NCI-H2196 treated with DMSO at 0.1 percent for 48 hours (cell line): ENCODE measurements around the gene PTPN2.

Source experiments
- DNase-seq: peaks from one replicate; lab custom pipeline; 2025; ENCODE audit not compliant: unreplicated experiment; lab: John Stamatoyannopoulos, UW

The PTPN2 gene

DNA sequence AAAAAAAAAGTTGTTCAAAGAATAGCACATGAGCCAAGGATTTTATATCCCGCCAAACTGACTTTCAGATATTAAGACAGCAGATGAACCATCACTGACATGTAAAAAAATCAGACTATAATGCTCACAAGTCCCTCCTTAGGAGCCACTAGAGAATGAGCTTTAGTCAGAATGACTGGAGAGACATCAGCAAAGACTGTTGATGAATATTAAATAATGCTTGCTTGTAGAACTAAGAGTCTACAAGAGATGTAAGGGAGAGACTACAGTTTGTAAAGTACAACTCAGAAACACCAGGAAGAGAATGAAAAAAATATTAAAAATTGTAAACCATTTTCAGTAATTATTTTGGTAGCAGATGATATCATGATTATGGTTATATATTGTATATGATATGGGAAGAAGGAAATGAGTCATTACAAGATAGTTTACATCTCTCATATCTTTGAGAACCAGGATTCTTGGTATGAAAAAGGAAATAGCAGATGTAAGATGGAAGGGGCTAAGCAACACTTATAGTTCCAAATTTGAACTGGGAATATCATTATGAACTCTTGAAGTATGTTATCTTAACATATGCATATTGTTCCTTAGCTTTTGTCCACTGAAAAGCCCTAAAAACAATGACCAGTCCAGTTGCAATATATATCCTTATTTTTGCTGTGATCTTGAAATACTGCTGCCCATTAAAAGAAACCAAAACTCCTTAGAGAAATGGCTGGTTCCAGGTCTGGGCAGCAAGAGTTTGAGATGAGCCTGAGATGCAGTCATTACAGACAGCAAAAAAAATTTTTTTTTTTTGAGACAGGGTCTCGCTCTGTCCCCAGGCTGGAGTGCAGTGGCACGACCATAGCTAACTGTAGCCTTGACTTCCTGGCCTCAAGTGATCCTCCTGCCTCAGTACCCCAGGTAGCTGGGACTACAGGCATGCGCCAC lies 55.7 kb downstream of the PTPN2 start:
- no peak for DNase-seq

DNA sequence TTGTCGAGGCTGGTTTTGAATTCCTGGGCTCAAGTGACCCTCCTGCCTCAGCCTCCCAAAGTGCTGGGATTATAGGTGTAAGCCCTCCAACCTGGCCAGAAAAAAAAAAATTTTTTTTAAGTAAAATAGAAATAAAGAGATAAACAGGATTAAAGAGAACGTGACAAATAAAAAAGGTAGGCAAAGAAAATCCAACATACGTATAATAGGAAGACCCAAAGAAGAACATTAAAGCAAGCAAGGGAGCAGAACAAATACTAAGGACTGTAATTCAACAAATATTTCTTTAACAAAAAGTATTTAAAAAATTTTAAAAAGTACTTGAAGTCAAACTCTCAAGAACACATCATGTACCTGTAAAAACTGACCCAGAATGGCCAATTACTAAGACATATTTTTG lies 56.4 kb downstream of the PTPN2 start:
- DNase-seq: no peak

DNA sequence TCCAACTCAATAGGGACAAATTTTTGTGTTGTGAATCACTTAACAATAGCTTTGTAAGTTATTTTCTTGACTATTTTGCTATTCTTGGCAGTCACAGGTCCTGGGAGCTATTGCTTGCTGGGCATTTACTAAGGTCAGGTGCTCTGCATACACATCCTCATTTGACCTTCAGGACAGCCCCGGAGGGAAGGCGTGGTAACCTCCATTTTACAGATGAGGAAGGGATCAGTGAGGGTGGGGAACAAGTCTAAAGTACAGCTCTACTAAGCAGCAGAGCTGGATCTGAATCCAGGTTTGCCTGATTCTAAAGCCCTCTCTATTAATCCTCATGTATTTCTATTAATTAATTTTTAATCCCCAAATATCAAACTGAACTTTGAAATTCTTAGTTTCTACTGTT lies 58.8 kb downstream of the PTPN2 start:
- DNase-seq: no peak

DNA sequence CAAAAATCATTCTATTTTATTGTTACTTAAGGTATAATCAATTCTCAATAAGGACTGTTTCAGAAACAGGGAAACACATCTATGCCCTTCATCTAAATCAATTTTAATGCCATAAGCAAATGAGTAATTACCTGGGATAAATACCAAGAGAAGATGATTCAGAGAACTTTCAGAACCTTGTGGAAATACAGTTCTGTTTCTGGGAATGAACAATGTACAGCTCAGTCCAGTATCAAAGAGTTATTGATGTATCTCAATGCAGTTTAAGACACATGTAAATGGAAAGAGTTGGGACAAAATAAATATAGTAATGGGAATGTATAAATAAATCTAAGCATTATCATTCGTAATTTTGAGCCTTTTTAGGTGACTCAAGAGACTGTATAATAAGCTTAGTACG lies 60.1 kb downstream of the PTPN2 start:
- DNase-seq: no peak

DNA sequence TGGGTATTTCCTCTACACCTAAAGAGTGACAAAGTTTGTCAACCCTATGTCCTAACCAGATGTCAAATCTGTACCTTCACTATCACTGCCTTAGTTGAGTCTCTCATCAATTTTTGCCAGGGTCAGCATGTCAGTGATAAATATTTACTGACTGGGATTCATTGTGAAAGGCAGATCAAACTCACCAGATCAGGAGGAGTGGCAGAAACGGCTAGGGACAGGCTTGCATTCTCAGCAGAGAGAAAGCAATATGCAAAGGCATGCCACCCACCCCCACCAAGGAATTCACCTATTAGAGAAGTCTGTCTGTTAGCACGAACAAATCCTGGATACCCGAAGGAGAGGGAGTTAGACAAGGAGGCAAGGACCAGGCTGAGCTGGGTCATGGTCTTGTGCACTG lies 62.6 kb downstream of the PTPN2 start:
- no peak for DNase-seq

DNA sequence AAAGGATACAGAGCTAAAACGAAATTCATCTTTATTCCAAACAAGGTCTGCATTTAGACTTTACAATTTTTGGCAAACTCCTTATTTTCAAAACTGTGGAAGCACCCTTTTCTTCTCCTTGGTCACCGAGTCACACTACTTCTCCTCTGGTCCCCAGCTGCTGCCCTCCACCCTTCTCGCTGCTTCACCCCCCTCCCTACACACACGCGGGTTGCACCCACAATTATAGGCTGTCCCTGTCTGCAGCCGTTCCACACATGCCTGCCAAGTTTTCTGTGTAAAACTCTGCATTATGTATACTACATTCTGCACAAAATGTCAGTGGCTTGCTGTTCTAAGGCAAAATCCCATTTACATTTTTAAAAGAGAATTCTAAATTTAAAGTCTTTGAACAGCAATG lies 63.5 kb downstream of the PTPN2 start:
- no peak for DNase-seq

DNA sequence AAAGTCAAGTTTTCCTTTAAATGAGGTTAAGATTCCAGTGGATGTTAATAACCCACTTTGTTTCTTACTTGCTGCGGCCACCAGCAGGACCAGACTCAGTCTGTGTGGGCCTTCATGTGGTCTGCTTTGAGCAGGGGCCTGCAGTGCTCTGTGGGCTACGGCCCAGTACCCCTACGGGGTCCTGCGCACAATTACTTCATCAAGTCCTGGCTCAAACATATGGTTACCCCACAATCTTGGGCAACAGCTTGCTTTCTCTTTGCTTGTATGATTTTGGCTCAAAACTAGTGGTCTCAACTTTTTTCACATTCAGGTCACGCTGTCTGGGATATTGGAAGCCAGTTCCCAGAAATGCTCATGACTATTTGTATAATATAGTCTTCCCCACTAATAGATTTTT lies 64.2 kb downstream of the PTPN2 start:
- no peak for DNase-seq

DNA sequence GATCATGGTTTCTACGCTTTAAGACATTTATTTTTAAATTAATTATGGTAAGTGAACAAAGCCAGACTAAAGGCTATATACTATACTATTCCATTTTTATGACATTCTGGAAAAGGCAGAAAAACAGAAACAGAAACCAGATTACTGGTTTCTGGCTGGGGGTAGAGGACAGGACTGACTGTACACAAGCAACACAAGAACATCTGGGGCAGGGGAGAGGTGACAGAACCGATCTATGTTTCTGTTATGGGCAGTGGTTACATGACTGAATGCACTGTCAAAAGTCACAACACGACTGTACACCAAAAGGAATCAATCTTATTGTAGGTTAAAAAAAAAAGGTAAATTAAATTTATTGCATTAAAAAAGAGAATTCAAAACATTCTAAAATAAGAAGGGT lies 64.7 kb downstream of the PTPN2 start:
- no peak for DNase-seq

DNA sequence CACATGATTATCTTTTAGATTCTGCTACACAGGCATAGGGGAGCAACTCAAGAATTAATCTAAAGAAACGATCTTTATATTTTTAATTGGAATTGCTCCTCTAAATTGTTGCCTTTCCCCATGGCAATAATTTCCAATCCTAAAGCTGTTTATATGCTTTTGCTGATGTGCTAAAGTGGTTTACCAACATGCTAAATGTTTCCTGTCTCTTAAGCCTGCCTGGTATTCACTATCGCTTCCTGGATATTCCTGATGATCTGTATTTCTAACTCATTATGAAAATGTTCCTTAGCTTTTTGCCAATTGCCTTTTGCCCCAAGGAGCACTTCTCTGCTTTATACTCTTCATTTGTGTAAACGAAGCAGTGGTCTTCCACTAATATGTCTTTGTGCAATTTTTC lies 65.8 kb downstream of the PTPN2 start:
- DNase-seq: no peak

DNA sequence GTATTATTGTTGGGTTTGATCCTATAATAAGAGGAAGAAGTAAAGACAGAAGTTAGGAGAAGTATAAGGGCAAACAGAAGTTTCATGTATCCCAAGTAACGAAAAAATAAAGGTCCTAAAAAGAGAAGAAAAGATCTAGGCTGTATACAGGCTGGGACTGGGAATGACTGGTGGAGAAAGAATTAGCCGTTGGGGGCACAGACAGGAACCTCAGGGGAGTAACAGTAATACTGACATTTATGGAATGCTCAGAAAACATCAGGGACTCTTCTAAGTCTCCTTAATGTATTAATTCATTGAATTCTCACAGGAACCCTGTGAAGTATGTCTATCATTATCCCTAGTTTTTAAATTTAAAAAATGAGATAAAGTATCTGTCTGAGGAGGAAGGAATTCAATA lies 67.6 kb downstream of the PTPN2 start:
- no peak for DNase-seq

DNA sequence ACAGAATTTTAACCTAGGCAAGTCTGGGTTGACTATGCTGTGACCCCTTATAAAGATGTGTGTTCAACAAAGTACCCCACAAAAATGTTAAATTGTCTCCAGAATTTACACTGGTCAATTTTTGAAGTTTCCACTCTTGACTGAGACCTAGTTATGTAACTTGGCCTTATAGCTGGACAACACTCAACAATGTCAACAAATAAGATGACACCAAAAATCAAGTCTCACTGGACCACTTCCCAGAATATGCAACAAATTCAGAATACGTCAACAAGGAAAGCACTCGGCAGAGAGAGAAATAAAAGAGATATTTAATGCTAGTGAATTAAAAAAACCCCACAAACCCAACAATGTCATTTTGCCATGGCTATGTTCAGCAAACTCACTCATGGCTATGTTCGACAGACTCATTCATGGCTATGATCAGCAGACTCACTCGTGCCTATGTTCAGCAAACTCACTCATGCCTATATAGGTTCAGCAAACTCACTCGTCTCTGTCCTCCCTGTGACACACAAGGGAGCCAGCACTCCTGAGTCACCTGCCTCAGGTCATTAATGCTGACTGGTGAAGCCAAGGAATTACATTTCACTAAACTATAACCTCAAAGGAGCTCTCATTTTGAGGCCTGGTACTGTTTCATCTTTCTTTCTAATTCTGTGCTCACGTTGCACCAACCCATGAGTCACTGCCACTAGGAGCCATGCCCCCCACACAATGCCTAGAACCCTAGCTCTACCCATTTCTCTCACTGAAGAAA lies 72.7 kb downstream of the PTPN2 start:
- DNase-seq: no peak

DNA sequence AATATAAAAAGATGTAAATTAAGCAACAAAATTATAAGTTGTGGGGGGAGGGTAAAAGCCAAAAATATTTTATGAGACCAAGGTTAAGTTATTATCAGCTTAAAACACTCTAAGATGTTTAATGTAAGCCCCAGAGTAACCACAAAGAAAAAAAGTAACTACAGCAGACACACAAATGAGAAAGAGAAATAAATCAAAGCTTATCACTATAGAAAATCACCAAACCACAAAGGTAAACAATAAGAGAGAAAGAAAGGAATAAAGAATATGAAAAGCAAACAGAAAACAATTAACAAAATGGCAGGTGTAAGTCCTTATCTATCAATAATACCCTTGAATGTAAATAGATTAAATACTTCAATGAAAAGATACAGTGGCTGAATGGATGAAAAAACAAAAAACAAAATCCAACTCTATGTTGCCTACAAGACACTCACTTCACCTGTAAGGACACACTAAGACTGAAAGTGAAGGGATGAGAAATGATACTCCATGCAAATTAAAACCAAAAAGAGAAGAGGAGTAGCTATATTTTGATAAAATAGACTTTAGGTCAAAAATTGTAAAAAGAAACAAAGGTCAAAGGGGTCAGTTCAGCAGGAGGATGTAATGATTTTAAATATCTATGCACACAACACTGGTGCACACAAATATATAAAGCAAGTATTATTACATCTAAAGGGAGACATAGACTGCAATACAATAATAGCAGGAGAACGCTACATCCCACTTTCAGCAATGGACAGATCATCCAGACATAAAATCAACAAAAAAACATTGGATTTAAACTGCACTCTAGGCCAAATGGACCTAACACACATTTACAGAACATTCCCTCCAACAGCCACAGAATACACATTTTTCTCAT lies 80.7 kb downstream of the PTPN2 start:
- DNase-seq: no peak

DNA sequence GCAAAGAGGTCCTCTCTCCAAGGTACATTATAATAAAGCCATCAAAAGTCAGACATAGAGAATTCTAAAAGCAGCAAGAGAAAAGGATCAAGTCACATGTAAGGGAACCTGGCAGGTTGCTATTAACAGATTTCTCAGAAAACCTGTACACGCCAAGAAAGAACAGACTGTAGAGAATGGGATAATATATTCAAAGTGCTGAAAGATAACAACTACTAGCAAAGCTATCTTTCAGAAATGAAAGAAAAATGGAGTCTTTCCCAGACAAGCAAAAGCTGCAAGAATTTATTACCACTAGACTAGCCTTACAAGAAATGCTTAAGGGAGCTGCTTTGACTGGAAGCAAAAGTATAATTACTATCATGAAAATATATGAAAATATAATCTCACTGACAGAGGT lies 81.5 kb downstream of the PTPN2 start:
- DNase-seq: no peak

DNA sequence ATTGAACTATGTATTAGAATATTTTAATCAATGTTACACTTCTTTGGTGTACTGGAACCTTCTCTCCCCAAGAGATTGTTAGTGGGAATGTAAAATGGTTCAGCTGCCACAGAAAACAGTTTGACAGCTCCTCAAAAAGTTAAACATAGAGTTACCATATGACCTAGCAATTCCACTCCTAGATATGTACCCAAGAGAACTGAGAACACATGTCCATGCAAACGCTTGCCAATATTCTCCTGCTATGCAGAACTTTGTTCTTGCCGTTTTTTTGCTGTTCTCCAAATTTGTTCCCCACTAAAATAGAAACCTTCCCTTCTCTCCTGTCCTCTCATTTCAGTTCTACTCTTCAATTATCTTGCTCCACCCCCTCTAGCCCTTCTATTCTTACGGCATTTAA lies 87.6 kb downstream of the PTPN2 start:
- DNase-seq: no peak

DNA sequence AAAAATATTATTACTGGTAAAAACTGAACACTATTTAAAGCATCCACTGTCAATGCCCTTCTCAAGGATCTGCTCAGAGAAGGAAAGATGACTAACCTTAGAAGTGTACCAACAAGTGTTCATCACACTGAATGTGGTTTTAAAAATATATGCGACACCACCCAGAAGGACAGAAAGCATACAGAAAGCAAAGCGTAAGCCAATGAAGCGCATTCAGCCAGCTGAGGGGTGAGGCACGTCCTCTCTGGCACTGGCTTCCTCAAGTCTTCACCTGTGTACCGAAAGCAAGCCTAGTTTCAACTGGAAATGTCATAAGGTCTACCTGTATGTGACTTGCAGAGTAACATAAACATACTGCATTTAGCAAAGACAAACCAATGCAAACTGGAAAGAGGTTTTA lies 92.4 kb downstream of the PTPN2 start:
- no peak for DNase-seq

DNA sequence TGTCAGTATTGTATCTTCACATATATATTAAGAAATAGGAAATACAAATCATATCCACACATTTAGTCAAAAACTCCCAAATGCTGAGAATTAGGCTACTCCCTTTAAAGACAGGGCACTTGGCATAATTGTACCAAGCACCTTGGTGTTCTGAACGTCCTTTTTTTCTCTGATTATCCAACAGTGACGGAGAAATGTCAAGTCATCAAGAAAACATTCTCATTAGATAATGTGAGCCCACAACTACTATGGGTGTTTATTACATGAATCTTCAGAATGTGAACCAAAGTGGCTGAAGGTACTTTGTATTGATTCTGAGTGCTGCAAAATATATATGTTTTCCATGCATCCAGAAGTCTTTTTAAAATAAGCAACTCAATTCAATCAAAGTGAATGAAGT lies 97.4 kb downstream of the PTPN2 start:
- no peak for DNase-seq

DNA sequence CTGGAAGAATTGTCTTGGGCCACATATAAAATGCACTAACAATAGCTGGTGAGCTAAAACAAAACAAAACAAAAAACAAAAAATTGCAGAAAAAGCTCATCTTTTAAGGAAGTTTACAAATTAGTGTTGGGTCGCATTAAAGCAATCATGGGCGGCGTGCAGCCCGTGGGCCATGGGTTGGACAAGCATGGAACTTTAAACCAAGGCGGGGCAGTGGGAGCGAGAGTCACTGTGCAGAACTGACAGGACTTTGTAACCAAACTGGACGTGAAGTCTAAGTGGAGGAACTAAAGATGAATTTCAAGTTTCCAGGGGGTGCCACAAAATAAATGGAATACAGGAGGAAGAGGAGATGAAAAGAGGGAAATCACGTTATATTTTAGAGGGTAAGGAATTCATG lies 100.5 kb downstream of the PTPN2 start:
- DNase-seq: no peak

DNA sequence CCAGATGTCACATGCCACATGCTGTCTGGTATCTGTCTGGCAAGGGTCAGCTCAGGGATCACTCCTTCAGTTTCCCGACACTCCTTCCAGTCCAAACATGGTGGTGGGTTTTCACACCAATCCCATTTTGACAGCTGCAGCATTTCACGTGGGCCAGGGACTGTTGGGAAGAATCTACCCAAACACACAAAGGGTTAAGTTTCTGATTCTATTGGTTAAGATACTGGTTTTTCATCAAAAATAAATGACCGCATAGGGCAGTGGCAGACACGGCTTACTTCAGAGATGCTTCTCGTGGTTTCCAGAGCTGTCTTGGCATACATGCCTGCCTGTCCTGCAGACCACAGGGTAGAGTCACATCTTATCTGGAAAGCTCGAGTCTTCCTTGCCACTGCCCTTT lies 101.5 kb downstream of the PTPN2 start:
- no peak for DNase-seq

DNA sequence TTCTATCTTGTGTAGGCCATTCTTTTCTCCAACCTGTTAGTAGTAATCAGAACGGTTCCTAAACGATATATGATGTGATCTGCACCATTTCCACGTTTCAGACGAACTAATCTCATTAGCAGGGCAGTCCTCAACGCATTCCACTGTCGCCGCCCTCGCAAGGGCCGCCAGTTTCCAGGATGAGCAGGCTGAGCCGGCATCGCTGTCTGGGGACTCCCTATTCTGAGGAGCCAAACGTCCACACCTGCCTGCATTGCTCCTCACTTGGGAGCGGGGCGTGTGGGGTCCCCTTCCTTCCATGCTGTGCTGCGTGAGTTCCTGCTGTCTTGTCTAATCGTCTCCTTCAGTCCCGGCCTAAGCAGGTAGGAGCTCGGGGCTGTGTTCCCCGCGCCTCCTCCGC lies 104.6 kb downstream of the PTPN2 start:
- no peak for DNase-seq

DNA sequence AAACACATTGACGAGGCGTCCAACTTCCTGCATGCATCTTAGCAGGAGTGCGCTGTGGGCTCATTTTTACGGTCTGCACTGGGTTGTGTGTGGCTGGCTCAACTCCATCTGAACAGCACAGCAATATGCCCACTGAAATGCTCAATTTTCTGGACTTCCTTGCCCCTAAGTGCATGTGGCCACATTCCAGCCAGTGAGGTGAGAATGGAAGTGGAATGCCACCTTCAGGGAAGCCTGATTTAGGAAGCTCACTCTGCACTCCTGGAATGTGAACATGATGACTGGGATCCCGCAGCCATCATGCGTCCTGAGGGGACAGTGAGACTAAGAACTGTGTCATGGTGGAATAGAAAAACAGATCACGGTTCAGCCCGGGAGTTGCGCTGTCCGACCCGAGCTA lies 105.0 kb downstream of the PTPN2 start:
- no peak for DNase-seq

DNA sequence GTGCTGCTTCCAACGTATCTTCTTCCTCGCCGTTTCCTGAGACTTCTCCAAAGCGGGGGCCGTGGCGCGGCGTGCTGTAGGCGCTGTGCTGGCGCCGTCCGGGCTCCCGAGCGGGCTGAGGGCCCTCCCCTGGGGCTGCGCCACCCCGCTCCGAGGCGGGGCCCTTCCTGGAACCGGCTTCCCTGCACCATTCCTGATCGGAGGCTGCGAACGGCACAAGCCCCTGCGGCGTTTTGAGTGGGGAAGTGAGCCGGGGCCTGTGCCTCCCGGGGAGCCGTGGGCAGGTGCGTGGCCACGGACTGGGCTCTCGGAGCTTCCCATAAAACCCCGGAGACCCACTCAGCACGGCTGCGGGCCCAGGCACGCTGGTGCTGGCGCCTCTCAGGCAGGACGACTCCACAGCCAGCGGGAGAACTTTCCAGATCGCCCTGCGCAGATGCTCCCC lies 106.5 kb downstream of the PTPN2 start:
- no peak for DNase-seq
